ENCODE measurements around the gene NAB2. TPM values are rescaled to one million over a fixed set of nuclear protein-coding genes. Genes with fewer than 3 reads are reported as not detected.

Gene NAB2
- total and polyA plus RNA-seq, 9 of the 15 experiments (the other 6 are each of a cell fraction or from before 2014, with no cell fraction given), result 0.45 to 40.9 (median 20.4) TPM

DNA sequence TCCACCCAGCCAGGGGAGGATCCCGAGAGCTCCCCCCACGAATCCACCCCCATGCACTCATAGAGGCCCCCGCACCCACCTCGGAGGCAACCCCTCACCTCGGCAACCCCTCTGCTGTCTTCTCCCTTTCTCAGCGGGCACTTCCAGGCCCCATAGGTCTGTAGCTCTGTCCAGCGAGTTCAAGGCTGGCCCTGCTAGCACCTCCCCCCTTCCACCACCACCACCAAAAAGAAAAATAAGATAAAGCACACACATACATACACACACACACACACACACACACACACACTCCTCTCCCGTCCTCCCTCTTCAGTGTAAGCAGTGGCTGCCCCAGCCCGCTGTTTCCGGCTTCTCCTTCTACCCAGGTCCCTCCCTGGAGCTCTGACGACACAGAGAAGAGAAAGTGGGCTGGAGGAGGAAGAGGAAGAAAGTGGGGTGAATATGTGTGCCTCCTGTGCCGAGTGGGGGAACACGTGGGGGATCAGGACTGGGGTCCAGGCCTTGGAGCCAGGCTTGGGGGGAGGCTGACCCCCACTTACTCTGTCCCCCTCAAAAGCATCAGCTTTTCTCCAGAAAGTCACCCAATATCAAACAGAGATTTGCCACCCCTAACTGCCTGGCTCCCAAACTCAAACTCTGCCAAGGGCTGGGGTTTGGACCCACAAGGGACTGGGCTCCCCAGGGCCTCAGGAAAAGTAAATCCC lies 22.3 kb downstream of the NAB2 start, which contains the start of gene STAT6 (continued):
- TF ChIP-seq, protein P1, sequence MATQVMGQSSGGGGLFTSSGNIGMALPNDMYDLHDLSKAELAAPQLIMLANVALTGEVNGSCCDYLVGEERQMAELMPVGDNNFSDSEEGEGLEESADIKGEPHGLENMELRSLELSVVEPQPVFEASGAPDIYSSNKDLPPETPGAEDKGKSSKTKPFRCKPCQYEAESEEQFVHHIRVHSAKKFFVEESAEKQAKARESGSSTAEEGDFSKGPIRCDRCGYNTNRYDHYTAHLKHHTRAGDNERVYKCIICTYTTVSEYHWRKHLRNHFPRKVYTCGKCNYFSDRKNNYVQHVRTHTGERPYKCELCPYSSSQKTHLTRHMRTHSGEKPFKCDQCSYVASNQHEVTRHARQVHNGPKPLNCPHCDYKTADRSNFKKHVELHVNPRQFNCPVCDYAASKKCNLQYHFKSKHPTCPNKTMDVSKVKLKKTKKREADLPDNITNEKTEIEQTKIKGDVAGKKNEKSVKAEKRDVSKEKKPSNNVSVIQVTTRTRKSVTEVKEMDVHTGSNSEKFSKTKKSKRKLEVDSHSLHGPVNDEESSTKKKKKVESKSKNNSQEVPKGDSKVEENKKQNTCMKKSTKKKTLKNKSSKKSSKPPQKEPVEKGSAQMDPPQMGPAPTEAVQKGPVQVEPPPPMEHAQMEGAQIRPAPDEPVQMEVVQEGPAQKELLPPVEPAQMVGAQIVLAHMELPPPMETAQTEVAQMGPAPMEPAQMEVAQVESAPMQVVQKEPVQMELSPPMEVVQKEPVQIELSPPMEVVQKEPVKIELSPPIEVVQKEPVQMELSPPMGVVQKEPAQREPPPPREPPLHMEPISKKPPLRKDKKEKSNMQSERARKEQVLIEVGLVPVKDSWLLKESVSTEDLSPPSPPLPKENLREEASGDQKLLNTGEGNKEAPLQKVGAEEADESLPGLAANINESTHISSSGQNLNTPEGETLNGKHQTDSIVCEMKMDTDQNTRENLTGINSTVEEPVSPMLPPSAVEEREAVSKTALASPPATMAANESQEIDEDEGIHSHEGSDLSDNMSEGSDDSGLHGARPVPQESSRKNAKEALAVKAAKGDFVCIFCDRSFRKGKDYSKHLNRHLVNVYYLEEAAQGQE (IDR thresholded peaks at IDR 0.05; ENCODE audit: borderline replicate concordance), result peak; percentile 48
- TF ChIP-seq, protein P1 (CRISPR knock-in tag; IDR thresholded peaks at IDR 0.05; ENCODE audit: low read depth), result no peak
- TF ChIP-seq ZNF778 (CRISPR knock-in tag; IDR thresholded peaks at IDR 0.05) (no peak), CEBPB (tag; IDR thresholded peaks at IDR 0.05) (no peak), NONO (IDR thresholded peaks at IDR 0.05; ENCODE audit: low read depth in 2 of 2, low read length in 1 of 2) (no peak), ERF (CRISPR knock-in tag; IDR thresholded peaks at IDR 0.05) (no peak)
- TF ChIP-seq, protein P2, sequence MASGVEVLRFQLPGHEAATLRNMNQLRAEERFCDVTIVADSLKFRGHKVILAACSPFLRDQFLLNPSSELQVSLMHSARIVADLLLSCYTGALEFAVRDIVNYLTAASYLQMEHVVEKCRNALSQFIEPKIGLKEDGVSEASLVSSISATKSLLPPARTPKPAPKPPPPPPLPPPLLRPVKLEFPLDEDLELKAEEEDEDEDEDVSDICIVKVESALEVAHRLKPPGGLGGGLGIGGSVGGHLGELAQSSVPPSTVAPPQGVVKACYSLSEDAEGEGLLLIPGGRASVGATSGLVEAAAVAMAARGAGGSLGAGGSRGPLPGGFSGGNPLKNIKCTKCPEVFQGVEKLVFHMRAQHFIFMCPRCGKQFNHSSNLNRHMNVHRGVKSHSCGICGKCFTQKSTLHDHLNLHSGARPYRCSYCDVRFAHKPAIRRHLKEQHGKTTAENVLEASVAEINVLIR (CRISPR knock-in tag; IDR thresholded peaks at IDR 0.05), result no peak
- TF ChIP-seq, protein P3, sequence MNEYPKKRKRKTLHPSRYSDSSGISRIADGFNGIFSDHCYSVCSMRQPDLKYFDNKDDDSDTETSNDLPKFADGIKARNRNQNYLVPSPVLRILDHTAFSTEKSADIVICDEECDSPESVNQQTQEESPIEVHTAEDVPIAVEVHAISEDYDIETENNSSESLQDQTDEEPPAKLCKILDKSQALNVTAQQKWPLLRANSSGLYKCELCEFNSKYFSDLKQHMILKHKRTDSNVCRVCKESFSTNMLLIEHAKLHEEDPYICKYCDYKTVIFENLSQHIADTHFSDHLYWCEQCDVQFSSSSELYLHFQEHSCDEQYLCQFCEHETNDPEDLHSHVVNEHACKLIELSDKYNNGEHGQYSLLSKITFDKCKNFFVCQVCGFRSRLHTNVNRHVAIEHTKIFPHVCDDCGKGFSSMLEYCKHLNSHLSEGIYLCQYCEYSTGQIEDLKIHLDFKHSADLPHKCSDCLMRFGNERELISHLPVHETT (CRISPR knock-in tag; conservative IDR thresholded peaks at IDR 0.05 in 1 of 2, IDR thresholded peaks at IDR 0.05 in 1 of 2), result no peak
- TF ChIP-seq, protein P4, sequence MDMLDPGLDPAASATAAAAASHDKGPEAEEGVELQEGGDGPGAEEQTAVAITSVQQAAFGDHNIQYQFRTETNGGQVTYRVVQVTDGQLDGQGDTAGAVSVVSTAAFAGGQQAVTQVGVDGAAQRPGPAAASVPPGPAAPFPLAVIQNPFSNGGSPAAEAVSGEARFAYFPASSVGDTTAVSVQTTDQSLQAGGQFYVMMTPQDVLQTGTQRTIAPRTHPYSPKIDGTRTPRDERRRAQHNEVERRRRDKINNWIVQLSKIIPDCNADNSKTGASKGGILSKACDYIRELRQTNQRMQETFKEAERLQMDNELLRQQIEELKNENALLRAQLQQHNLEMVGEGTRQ (CRISPR knock-in tag; IDR thresholded peaks at IDR 0.05), result no peak
- TF ChIP-seq, protein P5, sequence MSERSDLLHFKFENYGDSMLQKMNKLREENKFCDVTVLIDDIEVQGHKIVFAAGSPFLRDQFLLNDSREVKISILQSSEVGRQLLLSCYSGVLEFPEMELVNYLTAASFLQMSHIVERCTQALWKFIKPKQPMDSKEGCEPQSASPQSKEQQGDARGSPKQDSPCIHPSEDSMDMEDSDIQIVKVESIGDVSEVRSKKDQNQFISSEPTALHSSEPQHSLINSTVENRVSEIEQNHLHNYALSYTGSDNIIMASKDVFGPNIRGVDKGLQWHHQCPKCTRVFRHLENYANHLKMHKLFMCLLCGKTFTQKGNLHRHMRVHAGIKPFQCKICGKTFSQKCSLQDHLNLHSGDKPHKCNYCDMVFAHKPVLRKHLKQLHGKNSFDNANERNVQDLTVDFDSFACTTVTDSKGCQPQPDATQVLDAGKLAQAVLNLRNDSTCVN (CRISPR knock-in tag; IDR thresholded peaks at IDR 0.05), result peak; percentile 83

All from K562 (cell line).